ENCODE data around the gene GPR84. TPM values are rescaled to one million over a fixed set of nuclear protein-coding genes. Genes with fewer than 3 reads are reported as not detected.

GPR84 gene
- total and polyA plus RNA-seq, 2 of the 13 experiments (the other 11 are each of a cell fraction or from before 2014, with no cell fraction given) = not detected

GRCh38 chr12:54324617-54325441 is 39.5 kb downstream of the GPR84 start, which contains the start of gene COPZ1 (continued):
- TF ChIP-seq, protein P1, sequence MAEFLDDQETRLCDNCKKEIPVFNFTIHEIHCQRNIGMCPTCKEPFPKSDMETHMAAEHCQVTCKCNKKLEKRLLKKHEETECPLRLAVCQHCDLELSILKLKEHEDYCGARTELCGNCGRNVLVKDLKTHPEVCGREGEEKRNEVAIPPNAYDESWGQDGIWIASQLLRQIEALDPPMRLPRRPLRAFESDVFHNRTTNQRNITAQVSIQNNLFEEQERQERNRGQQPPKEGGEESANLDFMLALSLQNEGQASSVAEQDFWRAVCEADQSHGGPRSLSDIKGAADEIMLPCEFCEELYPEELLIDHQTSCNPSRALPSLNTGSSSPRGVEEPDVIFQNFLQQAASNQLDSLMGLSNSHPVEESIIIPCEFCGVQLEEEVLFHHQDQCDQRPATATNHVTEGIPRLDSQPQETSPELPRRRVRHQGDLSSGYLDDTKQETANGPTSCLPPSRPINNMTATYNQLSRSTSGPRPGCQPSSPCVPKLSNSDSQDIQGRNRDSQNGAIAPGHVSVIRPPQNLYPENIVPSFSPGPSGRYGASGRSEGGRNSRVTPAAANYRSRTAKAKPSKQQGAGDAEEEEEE (CRISPR knock-in tag; IDR thresholded peaks at IDR 0.05; ENCODE audit: borderline replicate concordance) = no peak
- 0 out of 2 replicates have a peak, but pooled peaks have one; percentile 35 for TF ChIP-seq MTF1 (CRISPR knock-in tag; IDR thresholded peaks at IDR 0.05)
- TF ChIP-seq ZSCAN31 (CRISPR knock-in tag; IDR thresholded peaks at IDR 0.05; ENCODE audit: low read depth) = peak; percentile 85
- no peak for TF ChIP-seq CCAR2 (optimal IDR thresholded peaks at IDR 0.05; ENCODE audit: low read depth, low read length)
- no peak for TF ChIP-seq ZFP36 (IDR thresholded peaks at IDR 0.05; ENCODE audit: borderline replicate concordance, low read depth, low read length, partially characterized antibody)
- peak; percentile 32; the same call in 1 of the 2 replicates for TF ChIP-seq ZNF768 (CRISPR knock-in tag; IDR thresholded peaks at IDR 0.05)
- 0 out of 2 replicates have a peak, but pooled peaks have one; percentile 56 for TF ChIP-seq ZNF232 (CRISPR knock-in tag; IDR thresholded peaks at IDR 0.05; ENCODE audit: borderline replicate concordance)
- TF ChIP-seq HNRNPLL (IDR thresholded peaks at IDR 0.05; ENCODE audit: low read depth, low read length, poor library complexity, severe bottlenecking) = no peak
- TF ChIP-seq CBFB (CRISPR knock-in tag; IDR thresholded peaks at IDR 0.05) = 0 out of 2 replicates have a peak, but pooled peaks have one; percentile 33
- no peak for TF ChIP-seq ZNF317 (CRISPR knock-in tag; IDR thresholded peaks at IDR 0.05)
- TF ChIP-seq MYNN (CRISPR knock-in tag; IDR thresholded peaks at IDR 0.05; ENCODE audit: low read depth) = no peak
- TF ChIP-seq SMC3 (IDR thresholded peaks at IDR 0.05; ENCODE audit: low read length) = peak; percentile 83
- TF ChIP-seq, protein P2, sequence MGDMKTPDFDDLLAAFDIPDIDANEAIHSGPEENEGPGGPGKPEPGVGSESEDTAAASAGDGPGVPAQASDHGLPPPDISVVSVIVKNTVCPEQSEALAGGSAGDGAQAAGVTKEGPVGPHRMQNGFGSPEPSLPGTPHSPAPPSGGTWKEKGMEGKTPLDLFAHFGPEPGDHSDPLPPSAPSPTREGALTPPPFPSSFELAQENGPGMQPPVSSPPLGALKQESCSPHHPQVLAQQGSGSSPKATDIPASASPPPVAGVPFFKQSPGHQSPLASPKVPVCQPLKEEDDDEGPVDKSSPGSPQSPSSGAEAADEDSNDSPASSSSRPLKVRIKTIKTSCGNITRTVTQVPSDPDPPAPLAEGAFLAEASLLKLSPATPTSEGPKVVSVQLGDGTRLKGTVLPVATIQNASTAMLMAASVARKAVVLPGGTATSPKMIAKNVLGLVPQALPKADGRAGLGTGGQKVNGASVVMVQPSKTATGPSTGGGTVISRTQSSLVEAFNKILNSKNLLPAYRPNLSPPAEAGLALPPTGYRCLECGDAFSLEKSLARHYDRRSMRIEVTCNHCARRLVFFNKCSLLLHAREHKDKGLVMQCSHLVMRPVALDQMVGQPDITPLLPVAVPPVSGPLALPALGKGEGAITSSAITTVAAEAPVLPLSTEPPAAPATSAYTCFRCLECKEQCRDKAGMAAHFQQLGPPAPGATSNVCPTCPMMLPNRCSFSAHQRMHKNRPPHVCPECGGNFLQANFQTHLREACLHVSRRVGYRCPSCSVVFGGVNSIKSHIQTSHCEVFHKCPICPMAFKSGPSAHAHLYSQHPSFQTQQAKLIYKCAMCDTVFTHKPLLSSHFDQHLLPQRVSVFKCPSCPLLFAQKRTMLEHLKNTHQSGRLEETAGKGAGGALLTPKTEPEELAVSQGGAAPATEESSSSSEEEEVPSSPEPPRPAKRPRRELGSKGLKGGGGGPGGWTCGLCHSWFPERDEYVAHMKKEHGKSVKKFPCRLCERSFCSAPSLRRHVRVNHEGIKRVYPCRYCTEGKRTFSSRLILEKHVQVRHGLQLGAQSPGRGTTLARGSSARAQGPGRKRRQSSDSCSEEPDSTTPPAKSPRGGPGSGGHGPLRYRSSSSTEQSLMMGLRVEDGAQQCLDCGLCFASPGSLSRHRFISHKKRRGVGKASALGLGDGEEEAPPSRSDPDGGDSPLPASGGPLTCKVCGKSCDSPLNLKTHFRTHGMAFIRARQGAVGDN (CRISPR knock-in tag; IDR thresholded peaks at IDR 0.05) = peak; percentile 66
- TF ChIP-seq PITX1 (CRISPR knock-in tag; IDR thresholded peaks at IDR 0.05) = peak; percentile 76; the same call in 1 of the 2 replicates
- 0 out of 2 replicates have a peak, but pooled peaks have one; percentile 24 for TF ChIP-seq MAZ (IDR thresholded peaks at IDR 0.05; ENCODE audit: borderline replicate concordance, low read depth, low read length)
- TF ChIP-seq MAZ (CRISPR knock-in tag; IDR thresholded peaks at IDR 0.05; ENCODE audit: low read depth) = peak; percentile 63
- TF ChIP-seq ZFP90 (CRISPR knock-in tag; IDR thresholded peaks at IDR 0.05; ENCODE audit: borderline replicate concordance) = peak; percentile 81
- TF ChIP-seq FUBP1 (CRISPR knock-in tag; IDR thresholded peaks at IDR 0.05; ENCODE audit: borderline replicate concordance) = no peak
- TF ChIP-seq, protein P3, sequence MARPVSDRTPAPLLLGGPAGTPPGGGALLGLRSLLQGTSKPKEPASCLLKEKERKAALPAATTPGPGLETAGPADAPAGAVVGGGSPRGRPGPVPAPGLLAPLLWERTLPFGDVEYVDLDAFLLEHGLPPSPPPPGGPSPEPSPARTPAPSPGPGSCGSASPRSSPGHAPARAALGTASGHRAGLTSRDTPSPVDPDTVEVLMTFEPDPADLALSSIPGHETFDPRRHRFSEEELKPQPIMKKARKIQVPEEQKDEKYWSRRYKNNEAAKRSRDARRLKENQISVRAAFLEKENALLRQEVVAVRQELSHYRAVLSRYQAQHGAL (CRISPR knock-in tag; IDR thresholded peaks at IDR 0.05; ENCODE audit: not compliant biosample characterization) = no peak
- TF ChIP-seq MXD4 (CRISPR knock-in tag; IDR thresholded peaks at IDR 0.05) = peak; percentile 62
